Keratinocyte (primary cell): Measurements from ENCODE around the gene FAM170B.

Experiments used
- CTCF ChIP-seq, 3 experiments: IDR thresholded peaks in 1 of 3; conservative IDR thresholded peaks in 1 of 3; optimal IDR thresholded peaks in 1 of 3; 2 replicates in 2 of 3; 3 replicates in 1 of 3; pipeline versions ENCODE3 to v1.5.1; 2011; ENCODE audit warnings: low read length in 3 of 3, mild to moderate bottlenecking in 3 of 3, moderate library complexity in 2 of 3, control low read depth in 1 of 3, inconsistent platforms in 1 of 3; ENCODE audit not compliant: insufficient read depth in 2 of 3; ENCODE audit errors: extremely low read depth in 1 of 3
- EZH2 ChIP-seq: IDR thresholded peaks from one replicate; pipeline ENCODE4 v1.6.1; 2012; ENCODE audit warnings: inconsistent platforms, mild to moderate bottlenecking, low read length, moderate library complexity

GRCh38 chr10:49134327-49134726, 506 bp upstream of the FAM170B start:
- TF ChIP-seq EZH2 (no peak), CTCF (optimal IDR thresholded peaks at IDR 0.05 in 1 of 3, IDR thresholded peaks at IDR 0.05 in 1 of 3, conservative IDR thresholded peaks at IDR 0.05 in 1 of 3; ENCODE audit: extremely low read depth in 1 of 3, insufficient read depth in 2 of 3, low read length in 3 of 3) (no peak)
